NCI-H146 treated with DMSO at 0.1 percent for 48 hours (cell line): ENCODE measurements around the gene MRPS12.
"Not testable (repeated sequence)": the region's sequence is repeated elsewhere in the genome, so short reads cannot be mapped to it uniquely, and the experiment has no call there.

Source experiments
- DNase-seq: peaks from one replicate; lab custom pipeline; 2025; ENCODE audit not compliant: unreplicated experiment; lab: John Stamatoyannopoulos, UW

MRPS12 gene

GRCh38 chr19:38930776-38931520 lies at the start of gene MRPS12:
MRPS12 (plus strand) TSS chr19:38930944; CDS start chr19:38931295, 351 bp downstream.
- DNase-seq, result peak; percentile 98

- DNase-seq, result no peak
Measured at GRCh38 chr19:38883286-38883685, 47.5 kb upstream of the MRPS12 start.

DNA sequence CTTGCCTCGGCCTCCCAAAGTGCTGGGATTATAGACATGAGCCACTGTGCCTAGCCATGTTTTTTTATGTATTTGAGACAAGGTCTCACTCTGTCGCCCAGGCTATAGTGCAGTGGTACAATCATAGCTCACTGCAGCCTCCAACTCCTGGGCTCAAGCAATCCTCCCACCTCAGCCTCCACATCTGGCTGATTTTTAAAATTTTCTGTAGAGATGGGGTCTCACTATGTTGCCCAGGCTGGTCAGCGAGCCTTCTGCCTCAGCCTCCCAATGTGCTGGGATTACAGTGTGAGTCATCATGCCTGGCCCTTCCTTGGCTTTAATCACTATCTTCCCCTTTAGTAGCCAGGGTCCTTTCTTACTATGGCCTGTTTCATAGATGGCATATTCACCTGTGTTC lies 46.1 kb upstream of the MRPS12 start:
- DNase-seq, result not testable (repeated sequence)

DNA sequence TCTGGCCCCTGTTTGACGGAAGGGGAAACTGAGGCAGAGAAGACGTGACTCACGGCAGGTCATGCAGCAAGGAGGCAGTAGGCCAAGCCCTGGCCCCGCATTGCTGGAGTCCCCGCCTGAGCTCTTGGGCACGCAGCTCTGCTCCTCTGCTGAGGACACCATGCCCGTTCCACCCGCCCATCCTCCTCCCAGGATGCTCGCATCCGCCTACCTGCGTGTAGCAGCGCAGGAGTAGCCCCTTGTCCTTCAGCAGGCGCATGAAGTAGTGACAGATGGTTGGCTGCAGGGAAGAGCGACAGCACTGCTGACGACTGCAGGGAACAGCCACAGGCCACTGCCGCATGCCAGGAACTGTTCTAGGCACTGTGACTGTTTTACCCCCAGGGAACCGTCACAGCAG lies 41.9 kb upstream of the MRPS12 start:
- no peak for DNase-seq

- no peak for DNase-seq
Measured at GRCh38 chr19:38889803-38890202, 40.9 kb upstream of the MRPS12 start.

DNA sequence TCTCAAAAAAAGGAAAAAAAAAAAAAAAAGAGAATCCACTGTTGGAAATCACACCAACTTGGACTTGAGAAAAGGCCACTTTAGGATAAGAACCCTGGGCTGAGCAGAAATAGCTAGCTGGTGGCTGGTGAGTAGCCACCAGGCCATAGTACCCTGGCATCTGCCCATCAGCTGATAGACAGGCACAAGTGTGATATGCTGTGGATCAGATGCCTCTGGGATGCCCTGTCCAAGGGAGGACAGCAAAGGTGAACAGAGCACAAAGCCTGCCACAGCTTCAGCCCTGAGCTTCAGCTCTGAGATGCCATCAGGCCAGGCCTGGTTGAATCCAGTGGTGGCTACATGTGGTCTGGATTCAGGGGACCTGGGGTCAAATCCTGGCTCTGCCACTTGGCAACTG lies 40.1 kb upstream of the MRPS12 start:
- no peak for DNase-seq

DNA sequence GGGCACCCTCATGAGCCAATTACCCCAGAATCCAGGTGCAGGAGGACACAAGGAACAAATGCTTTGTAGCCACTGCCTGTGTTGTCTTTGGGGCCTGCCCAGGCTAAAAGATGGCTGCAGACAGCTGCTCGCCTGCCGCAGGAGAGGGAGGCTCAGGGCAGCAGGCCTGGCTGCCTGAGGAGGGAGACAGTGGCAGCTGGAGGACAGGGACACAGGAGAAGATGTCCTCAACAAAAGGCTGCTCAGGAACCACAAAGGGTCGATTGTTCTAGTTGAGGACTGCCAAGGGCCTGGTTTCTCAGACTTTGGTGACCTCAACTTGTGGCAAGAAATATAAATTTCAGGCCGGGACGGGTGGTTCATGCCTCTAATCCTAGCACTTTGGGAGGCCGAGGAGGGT lies 39.0 kb upstream of the MRPS12 start:
- no peak for DNase-seq

DNA sequence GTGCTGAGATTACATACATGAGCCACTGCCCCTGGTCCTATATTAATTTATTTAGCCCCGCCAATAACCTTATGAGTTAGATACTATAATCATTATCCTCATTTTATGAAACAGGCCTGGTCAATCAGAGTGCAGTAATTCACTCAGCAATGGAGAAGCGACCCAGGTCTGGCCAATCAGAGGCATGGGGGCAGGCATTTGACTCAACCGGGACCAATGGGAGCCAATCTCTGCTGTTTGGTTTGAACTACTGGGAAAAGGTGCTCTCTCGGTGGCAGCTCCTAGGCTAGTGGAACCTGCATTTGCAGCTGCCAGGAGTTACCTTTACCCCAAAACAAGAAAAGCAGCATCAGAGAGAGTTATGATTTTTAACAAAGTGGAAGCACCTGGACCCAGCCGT lies 37.9 kb upstream of the MRPS12 start:
- DNase-seq, result no peak

- no peak for DNase-seq
Measured at GRCh38 chr19:38893341-38893771, 37.4 kb upstream of the MRPS12 start.

DNA sequence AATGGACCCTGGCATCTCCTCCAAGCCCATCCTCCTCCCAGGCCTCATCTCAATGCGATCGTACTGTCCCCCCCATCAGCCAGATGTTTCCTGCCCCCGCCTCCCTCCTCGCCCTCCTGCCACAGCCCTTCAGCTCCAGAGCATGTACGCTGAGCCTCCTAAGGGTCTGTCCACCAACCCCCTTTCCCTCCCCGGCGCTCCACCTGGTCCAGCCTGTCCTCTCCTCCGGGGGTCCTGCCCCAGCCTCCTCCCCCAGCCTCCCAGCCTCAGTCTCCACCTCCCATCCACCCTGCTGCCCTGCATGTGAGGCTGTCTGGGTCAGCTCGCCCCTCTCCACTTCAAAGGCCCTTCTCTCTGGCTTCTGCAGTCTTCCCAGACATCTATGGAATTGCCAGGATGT lies 35.8 kb upstream of the MRPS12 start:
- DNase-seq, result no peak

GRCh38 chr19:38898788-38899446 lies 31.8 kb upstream of the MRPS12 start:
- DNase-seq, result peak; percentile 10

GRCh38 chr19:38899447-38900201 lies 31.1 kb upstream of the MRPS12 start, which contains the start of the genes NFKBIB and SIRT2:
NFKBIB (plus strand) TSS chr19:38899969; CDS start chr19:38900033, 64 bp downstream.
SIRT2 (minus strand) TSS chr19:38899618; CDS start chr19:38899521, 97 bp downstream.
- peak; percentile 99 for DNase-seq

DNA sequence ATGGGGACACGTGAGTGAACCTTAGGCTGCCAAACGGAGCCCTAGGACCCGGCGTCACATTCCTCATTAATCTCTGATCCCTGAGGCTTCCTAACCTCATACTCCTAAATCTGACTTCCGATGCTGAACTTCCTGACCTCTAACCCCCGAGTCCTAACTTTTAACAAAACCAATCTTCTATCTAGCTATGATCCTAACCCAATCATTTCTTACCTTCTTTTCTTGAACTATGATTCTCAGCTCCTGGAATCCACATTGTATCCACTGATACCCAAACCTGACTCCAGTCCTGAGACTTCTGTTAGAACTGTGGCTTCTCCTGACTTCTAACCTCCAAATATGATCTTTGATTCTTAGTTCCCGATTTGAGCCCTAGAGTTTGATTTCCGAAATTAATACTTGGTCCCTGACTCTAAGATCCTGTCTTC lies 30.5 kb upstream of the MRPS12 start:
- DNase-seq, result no peak

DNA sequence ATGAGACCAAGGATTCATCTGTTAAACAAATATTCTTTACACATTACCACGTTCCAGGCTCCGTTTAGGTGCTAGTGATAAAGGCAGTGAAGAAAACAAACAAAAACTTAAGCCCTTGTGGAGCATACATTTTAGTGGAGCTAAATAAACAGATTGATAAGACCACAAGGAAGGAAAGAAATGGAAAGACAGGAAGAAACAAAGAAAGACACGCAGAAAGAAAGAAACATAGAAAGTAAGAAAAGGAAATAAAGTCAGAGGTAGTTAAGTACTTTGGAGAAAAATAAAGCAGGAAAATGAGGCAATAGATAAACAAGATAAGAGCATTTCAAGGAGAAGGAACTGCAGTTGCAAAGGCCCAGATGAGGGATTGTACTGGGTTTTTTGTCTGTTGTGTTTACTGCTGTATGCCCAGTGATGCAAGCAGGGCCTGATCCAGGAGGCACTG lies 30.0 kb upstream of the MRPS12 start:
- no peak for DNase-seq

DNA sequence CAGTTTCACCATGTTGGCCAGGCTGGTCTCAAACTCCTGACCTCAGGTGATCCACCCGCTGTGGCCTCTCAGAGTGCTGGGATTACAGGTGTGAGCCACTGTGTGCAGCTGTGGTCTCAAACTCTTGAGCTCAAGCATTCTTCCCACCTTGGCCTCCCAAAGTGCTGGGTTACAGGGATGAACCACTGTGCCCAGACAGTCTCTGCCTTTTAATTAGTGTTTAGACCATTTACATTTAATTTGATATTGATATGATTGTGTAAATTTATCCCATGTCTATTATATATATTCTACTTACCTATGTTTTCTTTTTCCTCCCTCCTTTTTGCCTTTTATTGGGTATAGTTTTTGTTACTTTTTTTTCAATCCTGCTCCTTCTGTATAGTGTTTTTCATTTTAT lies 29.1 kb upstream of the MRPS12 start:
- DNase-seq, result no peak

DNA sequence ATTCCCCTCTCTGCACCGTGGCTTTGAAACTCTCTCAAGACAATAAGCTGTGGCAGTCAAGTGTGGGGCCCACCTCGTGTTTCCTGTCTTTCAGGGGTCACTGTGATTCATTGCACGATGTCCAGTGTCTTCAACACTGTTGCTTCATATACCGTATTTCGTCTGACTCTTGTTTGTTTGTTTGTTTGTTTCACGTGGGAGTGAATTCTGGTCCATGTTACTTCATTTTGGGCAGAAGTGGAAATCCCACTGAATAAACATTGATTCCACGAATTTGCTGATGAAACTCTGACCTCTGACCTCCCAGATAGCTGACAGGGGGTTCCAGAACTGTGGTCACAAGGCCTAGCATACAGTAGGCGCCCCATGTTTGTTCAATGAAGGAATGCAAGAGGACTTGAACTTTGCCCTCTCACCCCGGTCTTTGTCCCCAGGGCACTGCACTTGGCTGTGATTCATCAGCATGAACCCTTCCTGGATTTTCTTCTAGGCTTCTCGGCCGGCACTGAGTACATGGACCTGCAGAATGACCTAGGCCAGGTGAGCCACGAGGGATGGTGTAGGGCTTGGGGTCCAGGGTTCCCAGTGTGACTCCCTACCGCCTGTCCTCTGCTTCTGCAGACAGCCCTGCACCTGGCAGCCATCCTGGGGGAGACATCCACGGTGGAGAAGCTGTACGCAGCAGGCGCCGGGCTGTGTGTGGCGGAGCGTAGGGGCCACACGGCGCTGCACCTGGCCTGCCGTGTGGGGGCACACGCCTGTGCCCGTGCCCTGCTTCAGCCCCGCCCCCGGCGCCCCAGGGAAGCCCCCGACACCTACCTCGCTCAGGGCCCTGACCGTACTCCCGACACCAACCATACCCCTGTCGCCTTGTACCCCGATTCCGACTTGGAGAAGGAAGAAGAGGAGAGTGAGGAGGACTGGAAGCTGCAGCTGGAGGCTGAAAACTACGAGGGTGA lies 25.9 kb upstream of the MRPS12 start:
- DNase-seq, result no peak

DNA sequence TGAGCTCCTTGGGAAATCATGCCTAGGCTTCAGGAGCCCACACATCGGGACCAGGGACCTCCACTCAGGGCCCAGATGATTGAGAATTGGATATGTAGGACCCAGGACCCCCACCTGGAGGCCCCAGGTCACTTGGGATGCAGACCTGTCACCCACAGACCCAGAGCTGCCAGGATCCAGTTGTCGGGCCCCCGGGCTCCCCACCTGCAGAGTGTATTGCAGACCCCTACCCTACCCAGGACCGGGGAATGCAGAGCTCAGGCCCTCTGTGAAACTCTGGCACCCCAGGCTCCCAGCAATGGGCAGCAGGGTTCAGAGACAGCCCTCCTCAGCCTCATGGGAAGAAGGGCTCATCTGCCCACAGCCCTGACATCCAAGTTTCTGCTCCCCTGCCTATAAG lies 25.1 kb upstream of the MRPS12 start:
- no peak for DNase-seq

GRCh38 chr19:38907227-38907626 lies 23.5 kb upstream of the MRPS12 start:
- DNase-seq, result no peak

DNA sequence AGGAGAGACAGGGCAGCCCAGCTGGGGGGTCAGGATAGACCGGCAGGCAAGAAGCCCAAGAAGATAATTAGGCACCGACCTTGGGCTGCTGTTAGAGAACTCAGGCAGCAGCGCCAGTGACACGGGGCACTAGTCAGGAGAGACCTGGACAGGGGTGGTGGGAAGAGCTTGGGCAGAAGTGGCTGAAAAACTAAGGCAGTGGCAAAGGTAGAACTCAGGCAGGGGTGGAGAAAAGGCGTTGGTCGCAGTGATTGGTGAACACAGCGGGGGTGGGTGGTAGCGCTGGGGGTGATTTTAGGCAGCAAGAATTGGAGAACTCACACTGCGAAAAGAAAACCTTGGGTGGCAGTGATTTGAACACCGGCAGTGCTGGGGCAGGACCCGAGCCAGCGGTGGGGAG lies 23.1 kb upstream of the MRPS12 start:
- DNase-seq, result no peak

DNA sequence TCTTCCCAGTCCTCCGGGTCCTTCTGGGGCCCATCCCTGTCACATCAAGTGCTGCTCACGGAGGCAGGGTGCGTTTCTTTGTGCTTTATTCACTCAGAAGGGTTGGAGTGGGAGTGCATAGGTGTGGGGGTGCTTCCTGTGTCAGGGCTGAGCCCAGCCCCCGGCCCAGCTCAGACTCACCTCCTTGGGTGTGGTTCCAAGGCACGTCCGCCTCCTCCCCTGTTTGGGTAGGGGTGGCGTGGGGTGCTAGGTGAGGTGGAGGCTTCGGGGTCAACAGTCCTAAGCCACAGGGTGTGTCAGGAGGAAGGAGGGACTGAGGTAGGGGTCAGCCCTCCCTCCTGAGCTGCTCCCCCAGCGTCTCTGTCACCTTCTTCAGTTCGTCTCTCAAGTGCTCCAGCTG lies 21.8 kb upstream of the MRPS12 start:
- no peak for DNase-seq
